HCT116 (cell line): Measurements from ENCODE around the gene PROCA1. TPM values are rescaled to one million over a fixed set of nuclear protein-coding genes. Genes with fewer than 3 reads are reported as not detected.
"Not testable (repeated sequence)": the region's sequence is repeated elsewhere in the genome, so short reads cannot be mapped to it uniquely, and the experiment has no call there.

ENCODE experiments used
- ATAC-seq: fragments of 200-7000 bp; cut with Tn5 transposase; 2 replicates; pipeline ENCODE4 v1.9.1; 2020; ENCODE audit warnings: mild to moderate bottlenecking, moderate library complexity
- BruUV-seq: library from RNA; stranded (reverse); fragments of 400-500 nt; replicated peaks from 2 replicates; lab custom pipeline; 2021; lab: Mats Ljungman, UMichigan
- CTCF ChIA-PET: fragments of 300-600 bp; sonication (Branson Sonifier 250); formaldehyde crosslinking; loops from one replicate; lab custom pipeline; 2021; ENCODE audit warnings: antibody characterized with exemption; lab: Charles Lee
- POLR2A ChIA-PET: fragments of 300-600, 350-600 bp; sonication (Branson Sonifier 250); formaldehyde crosslinking; loops from one replicate; lab custom pipeline; 2021; ENCODE audit warnings: antibody characterized with exemption; lab: Charles Lee
- RAD21 ChIA-PET, 2 experiments: fragments of 300-600 bp; sonication (Branson Sonifier 250); formaldehyde crosslinking; loops; one replicate each; lab custom pipeline; 2023; ENCODE audit warnings: low total read pairs in 2 of 2; ENCODE audit not compliant: uncharacterized antibody in 2 of 2, unreplicated experiment in 2 of 2, low non-redundant PET in 1 of 2; lab: Charles Lee
- DNase-seq: peaks from one replicate; pipeline ENCODE4 v3.0.0-alpha.2; 2010; ENCODE audit warnings: low read depth, low spot score
- H2AFZ ChIP-seq: fragments of 200-600 bp; shearing (Covaris generic), sonication (generic); 2 replicates; pipeline ENCODE4 v1.6.1; 2017; ENCODE audit warnings: low read depth, mixed run types, mixed read lengths, antibody characterized with exemption, low read length; ENCODE audit not compliant: poor library complexity, severe bottlenecking
- H3K27ac ChIP-seq: 2 replicates; pipeline ENCODE4 v1.5.1; 2012; ENCODE audit warnings: low read depth, low read length
- H3K27me3 ChIP-seq: fragments of 200-600 bp; sonication (generic); 2 replicates; pipeline ENCODE4 v1.6.1; 2016; ENCODE audit warnings: mixed run types, low read length, mixed read lengths; ENCODE audit not compliant: insufficient read depth
- H3K36me3 ChIP-seq, 2 experiments: fragments of 200-500 bp in 1 of 2; fragments of 200-600 bp in 1 of 2; sonication (Bioruptor generic) in 1 of 2; sonication (generic) in 1 of 2; 2 replicates each; pipeline versions ENCODE4 v1.5.1 to v1.6.1; 2014 to 2016; ENCODE audit warnings: low read length in 2 of 2, inconsistent platforms in 1 of 2, mixed read lengths in 1 of 2, mixed run types in 1 of 2; ENCODE audit not compliant: insufficient read depth in 2 of 2, control insufficient read depth in 1 of 2
- H3K4me1 ChIP-seq, 2 experiments: fragments of 200-600 bp in 1 of 2; sonication (generic) in 1 of 2; 2 replicates each; pipeline versions ENCODE4 v1.5.1 to v1.6.1; 2012 to 2017; ENCODE audit warnings: low read length in 2 of 2, inconsistent platforms in 1 of 2, mild to moderate bottlenecking in 1 of 2, mixed read lengths in 1 of 2, mixed run types in 1 of 2, moderate library complexity in 1 of 2; ENCODE audit not compliant: insufficient read depth in 2 of 2, control insufficient read depth in 1 of 2
- H3K4me2 ChIP-seq: fragments of 200-600 bp; sonication (generic); 2 replicates; pipeline ENCODE4 v1.6.1; 2017; ENCODE audit warnings: mixed run types, low read length, mixed read lengths
- H3K4me3 ChIP-seq, 2 experiments: fragments of 200-600 bp in 1 of 2; sonication (generic) in 1 of 2; replicated peaks in 1 of 2; 2 replicates each; pipeline ENCODE4 v1.5.1; 2011 to 2016; ENCODE audit warnings: low read length in 2 of 2, control low read depth in 1 of 2, low read depth in 1 of 2, mild to moderate bottlenecking in 1 of 2, mixed read lengths in 1 of 2, mixed run types in 1 of 2
- H3K79me2 ChIP-seq: fragments of 200-600 bp; sonication (generic); 2 replicates; pipeline ENCODE4 v1.6.1; 2017; ENCODE audit warnings: mild to moderate bottlenecking, mixed run types, low read length, moderate library complexity, mixed read lengths; ENCODE audit not compliant: insufficient read depth
- H3K9ac ChIP-seq: fragments of 200-600 bp; sonication (generic); 2 replicates; pipeline ENCODE4 v1.6.1; 2016; ENCODE audit warnings: low read length, mixed read lengths
- H3K9me2 ChIP-seq: fragments of 200-600 bp; sonication (generic), shearing (Covaris generic); 2 replicates; pipeline ENCODE4 v1.6.1; 2017; ENCODE audit warnings: mixed run types, mild to moderate bottlenecking, moderate library complexity; ENCODE audit not compliant: insufficient read depth
- H3K9me3 ChIP-seq, 2 experiments: fragments of 200-500 bp in 1 of 2; fragments of 200-600 bp in 1 of 2; sonication (Bioruptor generic) in 1 of 2; sonication (generic) in 1 of 2; 2 replicates each; pipeline ENCODE4 v1.6.1; 2014 to 2017; ENCODE audit warnings: low read length in 2 of 2, mixed read lengths in 2 of 2, inconsistent platforms in 1 of 2, low read depth in 1 of 2, mild to moderate bottlenecking in 1 of 2, mixed run types in 1 of 2, moderate library complexity in 1 of 2; ENCODE audit not compliant: control insufficient read depth in 1 of 2, insufficient read depth in 1 of 2
- H4K20me1 ChIP-seq: fragments of 200-600 bp; sonication (generic), shearing (Covaris generic); 2 replicates; pipeline ENCODE4 v1.6.1; 2017; ENCODE audit warnings: mixed run types, mild to moderate bottlenecking, moderate library complexity; ENCODE audit not compliant: insufficient read depth
- POLR2AphosphoS5 ChIP-seq: IDR thresholded peaks from 2 replicates; pipeline ENCODE4 v1.6.1; 2011; ENCODE audit warnings: mild to moderate bottlenecking, low read depth, low read length, moderate library complexity
- SIN3A ChIP-seq: IDR thresholded peaks from 2 replicates; pipeline ENCODE4 v1.6.1; 2012; ENCODE audit warnings: low read depth
- ZFX ChIP-seq: fragments of 450-650 bp; IDR thresholded peaks from 2 replicates; pipeline ENCODE4 v1.6.1; 2017
- intact Hi-C: fragments of 100-400 bp; cut with micrococcal nuclease; formaldehyde crosslinking; loops from 2 replicates; pipeline ENCODE4 v1.10.0; 2022
- total RNA-seq: library from RNA; stranded (reverse); gene quantifications from one replicate; pipeline ENCODE4 v1.2.1, GENCODE V29; 2021; ENCODE audit not compliant: unreplicated experiment
- TF ChIP-seq, protein P1 (sequence below): IDR thresholded peaks from 2 replicates; pipeline ENCODE4 v1.6.1; 2012

PROCA1 gene
- total RNA-seq, 1 experiment from 2014 or later: 0.96 TPM

DNA sequence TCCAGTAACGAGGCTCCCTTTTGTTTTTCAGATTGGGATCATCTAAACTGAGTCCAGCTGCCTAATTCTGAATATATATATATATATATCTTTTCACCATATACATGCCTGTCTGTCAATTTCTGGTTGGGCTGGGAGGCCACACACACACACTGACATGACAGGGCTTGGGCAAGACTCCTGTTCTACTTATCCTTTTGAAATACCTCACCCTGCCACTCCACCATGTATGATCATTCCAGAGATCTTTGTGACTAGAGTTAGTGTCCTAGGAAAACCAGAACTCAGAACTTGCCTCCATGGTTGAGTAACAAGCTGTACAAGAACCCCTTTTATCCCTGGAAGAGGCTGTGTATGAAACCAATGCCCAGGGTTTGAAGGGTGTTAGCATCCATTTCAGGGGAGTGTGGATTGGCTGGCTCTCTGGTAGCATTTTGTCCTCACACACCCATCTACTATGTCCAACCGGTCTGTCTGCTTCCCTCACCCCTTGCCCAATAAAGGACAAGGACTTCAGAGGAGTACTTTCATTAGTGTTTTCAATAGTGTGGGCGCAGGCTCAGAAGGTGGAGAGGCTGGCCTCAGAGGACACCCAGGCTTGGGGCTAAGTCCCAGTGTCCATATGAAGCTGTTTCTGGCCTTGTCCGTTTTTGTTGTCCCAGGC lies 12.3 kb upstream of the PROCA1 start:
- intact Hi-C loops, H3K9me2 ChIP-seq, DNase-seq, BruUV-seq, ATAC-seq, RAD21 ChIA-PET, H3K9me3 ChIP-seq, H2AFZ ChIP-seq, H3K27me3 ChIP-seq, CTCF ChIA-PET: not testable (repeated sequence)
- Histone ChIP-seq H3K79me2 (peaks cover 49% of the 10 kb centered on the region), H3K4me1 (peaks cover 31 to 78% of the 10 kb centered on the region in 2 experiments), H3K36me3 (peaks cover 22 to 43% of the 10 kb centered on the region in 2 experiments; a peak in 3 of 4 replicates), H3K27ac (peak overlapping the region; percentile 89), H4K20me1 (peaks cover 15% of the 10 kb centered on the region; the same call in 1 of the 2 replicates), H3K9ac (peak overlapping the region; percentile 99), H3K4me2 (peak overlapping the region; percentile 77), H3K4me3 (peak overlapping the region; percentile 58 to 59)
- POLR2A ChIA-PET: interaction anchor here (0.6 to 3.8 kb wide), 3 partner anchors 9 to 393 kb away, joined by 4 to 24 read pairs (median 4); partner anchors contain the start of gene PHF12
- TF ChIP-seq SIN3A: 0 out of 2 replicates have a peak, but pooled peaks have one; percentile 4

- no TSS peak for BruUV-seq
- H3K27ac ChIP-seq: peak overlapping the region; percentile 89
These were observed 11.6 kb upstream of the PROCA1 start for GRCh38 chr17:28723159-28723835.

More at GRCh38 chr17:28723159-28723835, 11.6 kb upstream of the PROCA1 start:
- H3K4me2 ChIP-seq: peak overlapping the region; percentile 77
- peak overlapping the region; percentile 99 for H3K9ac ChIP-seq
- H3K27me3 ChIP-seq: no peaks in the 10 kb centered on the region
- POLR2A ChIA-PET: interaction anchor here (0.6 kb wide), 1 partner anchor 9 kb away, joined by 4 read pairs; no protein-coding TSS in a partner anchor
- peaks cover 37 to 81% of the 10 kb centered on the region in 2 experiments for H3K4me1 ChIP-seq
- DNase-seq (no peak), ATAC-seq (no peak)
- H3K79me2 ChIP-seq: peaks cover 49% of the 10 kb centered on the region
- intact Hi-C loops: no loop called here
- CTCF ChIA-PET: no interaction called here
- no peak overlapping the region for H2AFZ ChIP-seq
- H3K4me3 ChIP-seq: peak overlapping the region; percentile 2 to 15; a peak in 2 of 4 replicates
- TF ChIP-seq, protein P1, sequence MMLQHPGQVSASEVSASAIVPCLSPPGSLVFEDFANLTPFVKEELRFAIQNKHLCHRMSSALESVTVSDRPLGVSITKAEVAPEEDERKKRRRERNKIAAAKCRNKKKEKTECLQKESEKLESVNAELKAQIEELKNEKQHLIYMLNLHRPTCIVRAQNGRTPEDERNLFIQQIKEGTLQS: no peak
- TF ChIP-seq POLR2AphosphoS5 (peak; percentile 23; the same call in 1 of the 2 replicates), ZFX (no peak)
- RAD21 ChIA-PET: no interaction called here
- H3K9me3 ChIP-seq: no peaks in the 10 kb centered on the region
- peaks cover 22 to 43% of the 10 kb centered on the region in 2 experiments; a peak in 3 of 4 replicates for H3K36me3 ChIP-seq
- peaks cover 15% of the 10 kb centered on the region; the same call in 1 of the 2 replicates for H4K20me1 ChIP-seq
- H3K9me2 ChIP-seq: no peaks in the 10 kb centered on the region
